Hippocampal formation (tissue), 2 donors: ENCODE results near the gene EPC2.

Experiments used
- DNase-seq, 2 donors: peaks; one replicate each; lab custom pipeline; 2025; lab: John Stamatoyannopoulos, UW

Gene EPC2

DNA sequence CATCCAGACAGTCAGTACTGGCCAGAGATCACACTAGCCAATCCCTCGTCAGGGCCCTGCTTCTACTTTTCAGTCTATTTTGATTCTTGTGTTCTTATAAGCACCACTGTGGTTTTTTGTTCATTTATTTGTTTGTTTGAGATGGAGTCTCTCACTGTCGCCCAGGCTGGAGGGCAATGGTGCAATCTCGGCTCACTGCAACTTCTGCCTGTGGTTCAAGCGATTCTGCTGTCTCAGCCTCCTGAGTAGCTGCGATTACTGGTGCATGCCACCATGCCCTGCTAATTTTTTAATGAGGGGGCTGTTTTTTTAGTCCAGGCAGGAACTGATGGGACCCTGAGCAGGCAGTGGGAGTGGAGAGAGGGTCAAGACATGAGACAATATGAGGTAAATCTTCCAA lies 165.5 kb downstream of the EPC2 start:
- DNase-seq = no peak

DNA sequence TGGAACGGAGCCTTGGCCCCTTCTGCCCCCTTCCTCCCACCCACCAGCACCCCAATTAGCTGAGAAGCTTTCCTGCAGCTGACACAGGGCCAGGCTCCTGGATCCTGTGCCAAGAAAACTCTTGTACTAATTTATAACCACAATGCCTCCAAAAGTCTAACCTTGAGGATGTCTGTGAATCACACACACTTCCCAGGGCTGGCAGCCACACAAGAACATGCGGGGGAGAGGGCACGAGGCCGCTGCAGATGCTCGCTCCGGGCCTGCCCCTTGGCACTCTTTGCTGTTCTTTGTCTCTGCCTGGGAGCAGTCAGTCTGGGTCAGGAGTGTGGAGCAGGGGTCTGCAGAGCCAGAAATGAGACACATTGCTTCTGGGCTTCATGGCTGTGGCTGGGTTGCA lies 167.8 kb downstream of the EPC2 start:
- DNase-seq = peak in 1 of 2 donors; percentile 19

DNA sequence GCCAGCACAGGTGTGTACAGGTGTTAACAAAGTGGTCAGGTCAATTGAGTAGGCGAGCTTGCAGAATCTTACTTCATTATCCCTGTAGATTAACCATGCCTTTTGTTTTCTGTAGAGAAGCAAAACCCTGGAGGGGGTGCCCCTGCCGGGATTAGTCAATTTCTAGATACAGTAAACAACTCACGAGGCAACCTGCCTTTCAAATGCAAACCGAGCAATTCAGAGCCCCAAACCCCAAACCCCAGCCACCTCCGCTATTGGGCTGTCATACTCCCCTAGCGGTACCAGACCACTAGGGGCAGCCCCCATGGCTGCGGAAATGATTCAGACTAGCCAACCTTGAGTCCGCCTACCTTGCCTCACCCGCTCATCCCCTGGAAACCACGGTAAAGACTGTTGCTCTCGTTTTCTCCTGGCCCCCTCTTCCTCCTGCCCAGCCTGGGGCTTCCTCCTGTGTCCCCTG lies 169.1 kb downstream of the EPC2 start:
- DNase-seq = no peak

DNA sequence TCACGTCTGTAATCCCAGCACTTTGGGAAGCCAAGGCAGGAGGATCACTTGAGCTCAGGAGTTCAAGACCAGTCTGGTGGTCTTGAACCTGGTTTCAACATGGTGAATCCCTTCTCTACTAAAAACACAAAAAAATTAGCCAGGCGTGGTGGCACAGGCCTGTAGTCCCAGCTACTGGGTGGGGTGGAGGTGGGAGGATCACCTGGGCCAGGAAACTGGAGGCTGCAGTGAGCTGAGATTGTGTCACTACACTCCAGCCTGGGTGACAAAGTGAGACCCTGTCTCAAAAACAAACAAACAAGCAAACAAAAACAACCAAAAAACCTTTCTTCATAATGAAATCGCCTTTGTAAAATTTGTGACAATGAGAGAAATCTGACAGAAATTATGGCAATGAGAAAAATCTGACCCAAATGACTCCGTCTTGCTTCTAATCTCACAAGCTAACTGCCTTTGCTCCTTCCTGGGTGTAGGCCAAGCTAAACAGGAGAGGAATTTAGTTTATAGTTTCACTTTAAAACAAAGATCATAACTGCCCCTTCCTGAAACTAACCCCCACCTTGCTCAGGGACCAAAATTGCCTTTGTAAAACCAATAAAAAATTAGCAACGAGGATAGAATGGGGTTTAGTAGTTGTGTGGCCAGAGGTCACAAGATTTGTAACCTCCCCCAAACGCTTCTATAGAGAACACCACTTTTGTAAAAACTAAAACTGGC lies 169.8 kb downstream of the EPC2 start:
- DNase-seq = no peak

- DNase-seq = no peak
These were observed 170.4 kb downstream of the EPC2 start for GRCh38 chr2:148814860-148815419.

DNA sequence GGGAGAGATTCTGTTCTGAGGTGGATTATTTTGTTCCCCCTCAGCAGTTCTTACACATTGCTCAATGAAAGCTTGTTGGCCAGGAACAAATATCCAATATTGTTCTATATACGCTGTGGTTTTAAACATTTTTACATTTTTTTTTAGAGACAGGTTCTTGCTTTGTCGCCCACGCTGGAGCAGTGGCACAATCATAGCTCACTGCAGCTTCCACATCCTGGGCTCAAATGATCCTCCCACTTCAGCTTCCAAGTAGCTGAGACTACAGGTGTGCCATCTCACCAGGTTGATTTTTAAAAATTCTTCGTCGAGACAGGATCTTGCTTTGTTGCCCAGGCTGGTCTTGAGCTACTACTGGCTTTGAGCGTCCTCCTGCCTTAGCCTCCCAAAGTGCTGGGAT lies 171.6 kb downstream of the EPC2 start:
- DNase-seq = no peak

- DNase-seq = peak; percentile 8 to 42
These were observed 172.7 kb downstream of the EPC2 start for GRCh38 chr2:148817210-148817708.

GRCh38 chr2:148819019-148819585 lies 174.6 kb downstream of the EPC2 start:
- DNase-seq = no peak

GRCh38 chr2:148824190-148824589 lies 179.6 kb downstream of the EPC2 start:
- DNase-seq = no peak

DNA sequence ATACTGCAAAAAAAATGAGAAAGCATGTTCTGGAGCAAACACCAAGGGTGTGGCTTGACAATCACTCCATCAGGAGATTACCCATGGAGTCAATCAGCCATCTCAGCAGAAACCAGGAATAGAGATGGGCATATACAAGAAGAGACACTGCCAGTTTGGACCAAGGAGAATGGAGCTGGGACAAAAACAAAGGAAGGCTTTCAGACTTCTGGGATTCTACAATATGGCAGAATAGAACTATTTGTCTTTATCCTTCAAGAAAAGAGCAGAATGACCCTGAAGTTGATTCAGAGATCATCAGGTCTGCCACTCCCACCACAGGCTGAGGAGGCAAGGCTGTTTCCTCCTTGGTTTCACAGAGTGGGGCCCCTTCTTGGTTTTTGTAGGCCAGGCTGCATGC lies 182.2 kb downstream of the EPC2 start:
- DNase-seq = no peak

DNA sequence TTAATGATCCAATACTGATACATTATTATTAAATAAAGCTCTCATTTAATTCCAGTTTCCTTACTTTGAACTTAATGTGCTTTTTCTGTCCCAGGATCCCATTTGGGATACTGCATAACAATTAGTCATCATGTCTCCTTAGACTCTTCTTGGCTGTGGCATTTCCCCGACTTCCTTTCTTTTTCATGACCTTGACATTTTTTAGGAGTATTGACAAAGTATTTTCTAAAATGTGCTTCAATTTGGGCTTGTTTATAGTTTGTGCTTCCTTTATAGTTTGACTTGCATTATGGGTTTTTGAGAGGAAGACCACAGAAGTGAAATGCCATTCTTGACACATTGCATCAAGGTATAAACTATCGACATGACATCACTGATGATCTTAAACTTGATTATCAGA lies 184.4 kb downstream of the EPC2 start:
- no peak for DNase-seq

DNA sequence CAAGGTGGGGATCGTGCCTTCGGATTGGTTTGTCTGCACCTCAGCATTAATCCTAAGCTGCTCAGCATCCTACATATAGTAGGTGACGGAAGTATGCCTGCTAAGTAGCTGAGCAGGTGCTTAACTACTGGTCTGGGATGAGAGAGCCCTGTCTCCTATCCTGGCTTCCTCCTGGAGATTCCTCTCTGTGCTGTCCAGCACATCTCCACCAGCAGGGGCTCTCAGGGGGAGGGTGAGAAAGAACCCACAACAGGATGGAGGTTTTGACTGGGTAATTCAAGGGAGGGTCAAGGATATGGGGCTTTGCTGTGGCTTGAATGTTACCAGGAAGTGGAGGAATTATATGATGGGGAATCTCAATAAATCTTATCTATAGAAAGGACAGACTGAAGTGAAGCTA lies 185.1 kb downstream of the EPC2 start:
- no peak for DNase-seq

DNA sequence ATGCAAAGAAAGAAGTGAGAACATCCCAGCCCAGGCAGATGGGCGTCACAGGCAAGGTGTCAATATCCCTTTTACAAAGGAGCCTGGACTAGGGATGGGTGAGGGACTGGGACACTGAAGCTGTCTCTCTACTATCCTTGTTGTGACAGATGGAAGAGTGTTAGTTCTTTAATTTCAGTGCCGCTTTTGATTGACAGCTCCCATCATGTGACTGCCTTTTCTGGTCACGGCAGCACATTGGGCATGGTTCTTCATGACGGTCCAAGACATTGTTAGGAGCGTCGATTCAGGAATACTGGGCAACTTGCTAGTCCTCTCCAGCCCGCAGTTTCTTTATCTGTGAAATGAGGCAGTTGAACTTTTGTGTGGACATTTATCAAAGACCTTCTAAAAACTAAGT lies 188.1 kb downstream of the EPC2 start:
- no peak for DNase-seq
